Ascending aorta (tissue), 2 donors: ENCODE results near the gene SEC14L3. TPM values are rescaled to one million over a fixed set of nuclear protein-coding genes. Genes with fewer than 3 reads are reported as not detected.

Experiments used
- DNase-seq, 2 donors: peaks; one replicate each; pipeline ENCODE4 v3.0.0-alpha.2; 2019; ENCODE audit warnings: low spot score in 2 of 2
- H3K27ac ChIP-seq, 2 donors: fragments of 200-600 bp; sonication (generic); one replicate each; pipeline ENCODE4 v1.5.1; 2016 to 2017; ENCODE audit warnings: mild to moderate bottlenecking in 1 of 2
- H3K27me3 ChIP-seq: fragments of 200-600 bp; sonication (generic); one replicate; pipeline ENCODE4 v1.5.1; 2017
- H3K36me3 ChIP-seq, 2 donors: fragments of 200-600 bp; sonication (generic); one replicate each; pipeline ENCODE4 v1.5.1; 2016
- H3K4me1 ChIP-seq, 2 donors: fragments of 200-600 bp; sonication (generic); one replicate each; pipeline ENCODE4 v1.5.1; 2016 to 2017; ENCODE audit warnings: mild to moderate bottlenecking in 1 of 2
- H3K4me3 ChIP-seq, 2 donors: fragments of 200-600 bp; sonication (generic); one replicate each; pipeline ENCODE4 v1.5.1; 2016 to 2017; ENCODE audit warnings: mild to moderate bottlenecking in 1 of 2
- H3K9me3 ChIP-seq, 2 donors: fragments of 200-600 bp; sonication (generic); one replicate each; pipeline ENCODE4 v1.5.1; 2016
- CTCF ChIP-seq, 3 experiments: fragments of 200-600 bp in 2 of 3; fragments of 450-650 bp in 1 of 3; sonication (generic) in 2 of 3; IDR thresholded peaks; one replicate each; pipeline ENCODE4 v1.5.1; 2016 to 2019; ENCODE audit warnings: antibody characterized with exemption in 3 of 3, mild to moderate bottlenecking in 1 of 3, moderate library complexity in 1 of 3
- intact Hi-C: fragments of 100-400 bp; cut with DNase I; formaldehyde crosslinking; loops from one replicate; pipeline ENCODE4 v1.15.1; 2023
- total RNA-seq: library from RNA; depleted of rRNA; stranded (reverse); fragments of >200 nt; gene quantifications from one replicate; pipeline ENCODE4 v1.1.0, GENCODE V29; 2016

SEC14L3 gene
- not detected for total RNA-seq

- no peak for TF ChIP-seq CTCF (IDR thresholded peaks at IDR 0.05)
- intact Hi-C loops, result no loop called here
Measured at GRCh38 chr22:30471616-30472318, at the start of gene SEC14L3. Gene SEC14L3, minus strand, starts transcription at chr22:30472017. Its CDS starts 59 bp downstream, at chr22:30471958.

GRCh38 chr22:30519842-30520425, 48.1 kb upstream of the SEC14L3 start:
- no peaks in the 10 kb centered on the region for H3K9me3 ChIP-seq
- no peak for DNase-seq
- H3K36me3 ChIP-seq, result no peaks in the 10 kb centered on the region
- no peaks in the 10 kb centered on the region for H3K4me1 ChIP-seq
- intact Hi-C loops, result no loop called here
- H3K27ac ChIP-seq, result no peak overlapping the region
- H3K4me3 ChIP-seq, result no peak overlapping the region
- TF ChIP-seq CTCF (IDR thresholded peaks at IDR 0.05), result no peak
- no peaks in the 10 kb centered on the region for H3K27me3 ChIP-seq

More at GRCh38 chr22:30471616-30472318, at the start of gene SEC14L3:
- Histone ChIP-seq H3K36me3 (no peaks in the 10 kb centered on the region), H3K4me3 (no peak within 1 kb of the TSS), H3K27ac (no peak within 1 kb of the TSS), H3K4me1 (no peaks in the 10 kb centered on the region), H3K9me3 (no peaks in the 10 kb centered on the region), H3K27me3 (no peaks in the 10 kb centered on the region)
- no peak for DNase-seq

GRCh38 chr22:30516731-30517130, 44.9 kb upstream of the SEC14L3 start:
- DNase-seq, result no peak
- Histone ChIP-seq H3K9me3 (no peaks in the 10 kb centered on the region), H3K4me3 (no peak overlapping the region), H3K27me3 (no peaks in the 10 kb centered on the region), H3K27ac (no peak overlapping the region), H3K4me1 (no peaks in the 10 kb centered on the region), H3K36me3 (no peaks in the 10 kb centered on the region)
- TF ChIP-seq CTCF (IDR thresholded peaks at IDR 0.05), result no peak
- intact Hi-C loops, result no loop called here

GRCh38 chr22:30516273-30516672, 44.5 kb upstream of the SEC14L3 start:
- TF ChIP-seq CTCF (IDR thresholded peaks at IDR 0.05), result no peak
- no peaks in the 10 kb centered on the region for H3K36me3 ChIP-seq
- H3K4me3 ChIP-seq, result no peak overlapping the region
- H3K4me1 ChIP-seq, result no peaks in the 10 kb centered on the region
- intact Hi-C loops, result no loop called here
- no peak overlapping the region for H3K27ac ChIP-seq
- no peaks in the 10 kb centered on the region for H3K27me3 ChIP-seq
- H3K9me3 ChIP-seq, result no peaks in the 10 kb centered on the region
- DNase-seq, result no peak

- Histone ChIP-seq H3K4me1 (no peaks in the 10 kb centered on the region), H3K27ac (no peak overlapping the region), H3K4me3 (no peak overlapping the region), H3K36me3 (no peaks in the 10 kb centered on the region), H3K27me3 (no peaks in the 10 kb centered on the region), H3K9me3 (no peaks in the 10 kb centered on the region)
- DNase-seq, result no peak
- TF ChIP-seq CTCF (IDR thresholded peaks at IDR 0.05), result no peak
- intact Hi-C loops, result no loop called here
Measured at GRCh38 chr22:30514252-30514651, 42.4 kb upstream of the SEC14L3 start.
